ENCODE results near the gene GABRA4. TPM values are rescaled to one million over a fixed set of nuclear protein-coding genes. Genes with fewer than 3 reads are reported as not detected.

The GABRA4 gene
- total and polyA plus RNA-seq, 2 donors (not counting 1 experiment from before 2014, with no cell fraction given) = not detected

DNA sequence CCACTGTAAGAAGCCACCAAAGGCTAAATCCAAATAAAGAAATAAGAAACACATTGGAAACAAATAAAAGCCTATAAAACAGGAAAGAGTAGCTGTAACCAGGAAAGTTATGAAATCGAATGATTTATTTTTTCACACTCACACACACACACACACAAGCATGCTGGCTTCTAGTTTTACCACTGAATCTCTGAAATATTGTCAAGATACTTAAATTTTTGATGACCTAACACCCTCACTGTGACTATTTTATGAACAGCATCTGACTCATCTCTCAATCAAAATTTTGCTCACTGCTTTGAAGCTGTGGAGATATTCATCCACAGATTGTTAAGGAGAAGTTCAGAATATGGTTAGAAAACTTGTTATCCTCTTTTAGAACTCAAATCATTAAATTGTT is 24.1 kb upstream of the GABRA4 start:
- no CpG with 5 or more reads among the region's 1 CpG for WGBS (ENCODE audit: insufficient coverage)
- H3K9ac ChIP-seq (ENCODE audit: low read length) = no peak overlapping the region
- no peaks in the 10 kb centered on the region for H3K27me3 ChIP-seq (replicated peaks in 1 of 4; ENCODE audit: control extremely low read depth in 1 of 4, control insufficient read depth in 3 of 4, insufficient read depth in 4 of 4, low read length in 3 of 4)
- H3K4me1 ChIP-seq (ENCODE audit: control insufficient read depth in 2 of 2, insufficient read depth in 2 of 2, low read length in 2 of 2) = no peaks in the 10 kb centered on the region
- no peak overlapping the region for H2AFZ ChIP-seq (ENCODE audit: insufficient read depth, low read depth, low read length, poor library complexity, severe bottlenecking)
- Mint-ChIP-seq H3K27ac (no peak overlapping the region), H3K4me1 (no peaks in the 10 kb centered on the region), H3K9me3 (ENCODE audit: insufficient read depth) (no peaks in the 10 kb centered on the region), H3K27me3 (no peaks in the 10 kb centered on the region), H3K4me3 (no peak overlapping the region)
- H3K4me3 ChIP-seq (ENCODE audit: control extremely low read depth in 1 of 5, extremely low read depth in 1 of 5, insufficient read depth in 1 of 5, low read depth in 2 of 5, low read length in 4 of 5) = no peak overlapping the region
- no peaks in the 10 kb centered on the region for H3K9me3 ChIP-seq (ENCODE audit: control extremely low read depth in 1 of 3, control insufficient read depth in 2 of 3, insufficient read depth in 1 of 3, low read length in 2 of 3)
- ATAC-seq (ENCODE audit: low read depth) (no peak), DNase-seq (no peak)
- TF ChIP-seq, protein P1, sequence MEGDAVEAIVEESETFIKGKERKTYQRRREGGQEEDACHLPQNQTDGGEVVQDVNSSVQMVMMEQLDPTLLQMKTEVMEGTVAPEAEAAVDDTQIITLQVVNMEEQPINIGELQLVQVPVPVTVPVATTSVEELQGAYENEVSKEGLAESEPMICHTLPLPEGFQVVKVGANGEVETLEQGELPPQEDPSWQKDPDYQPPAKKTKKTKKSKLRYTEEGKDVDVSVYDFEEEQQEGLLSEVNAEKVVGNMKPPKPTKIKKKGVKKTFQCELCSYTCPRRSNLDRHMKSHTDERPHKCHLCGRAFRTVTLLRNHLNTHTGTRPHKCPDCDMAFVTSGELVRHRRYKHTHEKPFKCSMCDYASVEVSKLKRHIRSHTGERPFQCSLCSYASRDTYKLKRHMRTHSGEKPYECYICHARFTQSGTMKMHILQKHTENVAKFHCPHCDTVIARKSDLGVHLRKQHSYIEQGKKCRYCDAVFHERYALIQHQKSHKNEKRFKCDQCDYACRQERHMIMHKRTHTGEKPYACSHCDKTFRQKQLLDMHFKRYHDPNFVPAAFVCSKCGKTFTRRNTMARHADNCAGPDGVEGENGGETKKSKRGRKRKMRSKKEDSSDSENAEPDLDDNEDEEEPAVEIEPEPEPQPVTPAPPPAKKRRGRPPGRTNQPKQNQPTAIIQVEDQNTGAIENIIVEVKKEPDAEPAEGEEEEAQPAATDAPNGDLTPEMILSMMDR (IDR thresholded peaks at IDR 0.05) = no peak
- no peak for TF ChIP-seq EZH2 (IDR thresholded peaks at IDR 0.05; ENCODE audit: borderline replicate concordance, insufficient read depth, low read depth, low read length, poor library complexity, severe bottlenecking)
- H3K79me2 ChIP-seq (ENCODE audit: control insufficient read depth, insufficient read depth, low read length) = no peaks in the 10 kb centered on the region
- no peak overlapping the region for H3K4me2 ChIP-seq (replicated peaks; ENCODE audit: low read depth, low read length, poor library complexity, severe bottlenecking)
- no peaks in the 10 kb centered on the region for H4K20me1 ChIP-seq (ENCODE audit: control insufficient read depth, insufficient read depth, low read length, poor library complexity, severe bottlenecking)
- intact Hi-C loops (cut with micrococcal nuclease) = no loop called here
- CTCF ChIA-PET = no interaction called here
- POLR2A ChIA-PET = no interaction called here
- H3K27ac ChIP-seq (ENCODE audit: low read length in 2 of 2) = no peak overlapping the region
- no peaks in the 10 kb centered on the region for H3K36me3 ChIP-seq (replicated peaks in 1 of 2; ENCODE audit: control extremely low read depth in 1 of 2, control insufficient read depth in 1 of 2, extremely low read depth in 1 of 2, insufficient read depth in 2 of 2, low read length in 1 of 2)

DNA sequence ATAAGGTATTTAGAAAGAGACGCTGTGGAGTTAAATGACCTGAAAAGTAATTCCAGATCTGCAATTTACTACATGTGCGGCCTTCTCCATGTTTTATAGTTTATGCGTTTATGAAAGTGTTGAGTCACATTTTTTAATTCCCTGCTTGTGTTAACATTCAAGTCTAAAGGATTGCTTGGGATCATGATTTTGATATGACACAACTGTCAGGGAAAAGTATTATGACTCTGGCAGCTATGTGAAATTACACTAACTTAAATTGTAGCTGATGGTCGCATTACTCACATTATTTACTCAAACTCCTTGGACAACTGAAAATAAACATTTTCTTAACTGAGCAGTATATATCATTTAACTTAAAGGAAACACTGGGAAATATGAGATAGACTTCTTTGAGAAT is 23.7 kb upstream of the GABRA4 start:
- Histone ChIP-seq H2AFZ (ENCODE audit: insufficient read depth, low read depth, low read length, poor library complexity, severe bottlenecking) (no peak overlapping the region), H3K27me3 (replicated peaks in 1 of 4; ENCODE audit: control extremely low read depth in 1 of 4, control insufficient read depth in 3 of 4, insufficient read depth in 4 of 4, low read length in 3 of 4) (no peaks in the 10 kb centered on the region), H3K9me3 (ENCODE audit: control extremely low read depth in 1 of 3, control insufficient read depth in 2 of 3, insufficient read depth in 1 of 3, low read length in 2 of 3) (no peaks in the 10 kb centered on the region), H4K20me1 (ENCODE audit: control insufficient read depth, insufficient read depth, low read length, poor library complexity, severe bottlenecking) (no peaks in the 10 kb centered on the region), H3K79me2 (ENCODE audit: control insufficient read depth, insufficient read depth, low read length) (no peaks in the 10 kb centered on the region), H3K4me2 (replicated peaks; ENCODE audit: low read depth, low read length, poor library complexity, severe bottlenecking) (no peak overlapping the region), H3K27ac (ENCODE audit: low read length in 2 of 2) (no peak overlapping the region), H3K4me1 (ENCODE audit: control insufficient read depth in 2 of 2, insufficient read depth in 2 of 2, low read length in 2 of 2) (no peaks in the 10 kb centered on the region), H3K4me3 (ENCODE audit: control extremely low read depth in 1 of 5, extremely low read depth in 1 of 5, insufficient read depth in 1 of 5, low read depth in 2 of 5, low read length in 4 of 5) (no peak overlapping the region), H3K9ac (ENCODE audit: low read length) (no peak overlapping the region), H3K36me3 (replicated peaks in 1 of 2; ENCODE audit: control extremely low read depth in 1 of 2, control insufficient read depth in 1 of 2, extremely low read depth in 1 of 2, insufficient read depth in 2 of 2, low read length in 1 of 2) (no peaks in the 10 kb centered on the region)
- H3K4me1 Mint-ChIP-seq = no peaks in the 10 kb centered on the region
- no peaks in the 10 kb centered on the region for H3K9me3 Mint-ChIP-seq (ENCODE audit: insufficient read depth)
- ChIA-PET CTCF (no interaction called here), POLR2A (no interaction called here)
- ATAC-seq (ENCODE audit: low read depth) = no peak
- H3K27me3 Mint-ChIP-seq = no peaks in the 10 kb centered on the region
- no peak overlapping the region for H3K4me3 Mint-ChIP-seq
- no peak for DNase-seq
- H3K27ac Mint-ChIP-seq = no peak overlapping the region
- intact Hi-C loops (cut with micrococcal nuclease) = no loop called here
- WGBS (ENCODE audit: insufficient coverage) = 100% methylated on average over 1 of the region's 4 CpGs
- no peak for TF ChIP-seq EZH2 (IDR thresholded peaks at IDR 0.05; ENCODE audit: borderline replicate concordance, insufficient read depth, low read depth, low read length, poor library complexity, severe bottlenecking)
- TF ChIP-seq, protein P1 (IDR thresholded peaks at IDR 0.05) = no peak
